Neural progenitor cell (in vitro differentiated cells): ENCODE measurements around the gene ZNF341. TPM values are rescaled to one million over a fixed set of nuclear protein-coding genes. Genes with fewer than 3 reads are reported as not detected.

Experiments used
- DNase-seq: peaks from one replicate; pipeline ENCODE4 v3.0.0-alpha.2; 2016; ENCODE audit warnings: low spot score
- H2AFZ ChIP-seq: fragments of 200-600 bp; sonication (generic); replicated peaks from 2 replicates; pipeline ENCODE4 v1.6.1; 2016; ENCODE audit warnings: antibody characterized with exemption
- H3F3A ChIP-seq: fragments of 200-600 bp; sonication (generic); 2 replicates; pipeline ENCODE4 v1.6.1; 2016; ENCODE audit warnings: antibody characterized with exemption, low read depth
- H3K27ac ChIP-seq: fragments of 200-600 bp; sonication (generic); 2 replicates; pipeline ENCODE4 v1.5.1; 2016; ENCODE audit warnings: mild to moderate bottlenecking
- H3K27me3 ChIP-seq: fragments of 200-600 bp; sonication (generic); 2 replicates; pipeline ENCODE4 v1.6.1; 2016; ENCODE audit warnings: mild to moderate bottlenecking, moderate library complexity
- H3K36me3 ChIP-seq: fragments of 200-600 bp; sonication (generic); 2 replicates; pipeline ENCODE4 v1.5.1; 2016
- H3K4me1 ChIP-seq: fragments of 200-600 bp; sonication (generic); 2 replicates; pipeline ENCODE4 v1.6.1; 2016; ENCODE audit warnings: mixed run types
- H3K4me2 ChIP-seq: fragments of 200-600 bp; sonication (generic); 2 replicates; pipeline ENCODE4 v1.6.1; 2016
- H3K4me3 ChIP-seq: fragments of 200-600 bp; sonication (generic); 2 replicates; pipeline ENCODE4 v1.5.1; 2016
- H3K79me2 ChIP-seq: fragments of 200-600 bp; sonication (generic); 2 replicates; pipeline ENCODE4 v1.6.1; 2016; ENCODE audit warnings: low read depth
- H3K9ac ChIP-seq: fragments of 200-600 bp; sonication (generic); 2 replicates; pipeline ENCODE4 v1.6.1; 2016
- H3K9me3 ChIP-seq: fragments of 200-600 bp; sonication (generic); 2 replicates; pipeline ENCODE4 v1.5.1; 2016; ENCODE audit warnings: low read depth
- H4K20me1 ChIP-seq: fragments of 200-600 bp; sonication (generic); 2 replicates; pipeline ENCODE4 v1.6.1; 2016; ENCODE audit warnings: low read depth
- H3K27ac Mint-ChIP-seq: 3 replicates; pipeline ENCODE4 v1.8.0; 2021; ENCODE audit warnings: mixed read lengths
- H3K27me3 Mint-ChIP-seq: 2 replicates; pipeline ENCODE4 v1.8.0; 2022; ENCODE audit warnings: low read depth, mild to moderate bottlenecking, inconsistent platforms, moderate library complexity, mixed read lengths; ENCODE audit not compliant: insufficient read depth
- H3K36me3 Mint-ChIP-seq: 3 replicates; pipeline ENCODE4 v1.8.0; 2021; ENCODE audit warnings: mixed read lengths
- H3K4me1 Mint-ChIP-seq: 3 replicates; pipeline ENCODE4 v1.8.0; 2021; ENCODE audit warnings: mixed read lengths
- H3K4me3 Mint-ChIP-seq: 3 replicates; pipeline ENCODE4 v1.8.0; 2021; ENCODE audit warnings: mild to moderate bottlenecking, moderate library complexity, mixed read lengths
- H3K9me3 Mint-ChIP-seq: 3 replicates; pipeline ENCODE4 v1.8.0; 2020; ENCODE audit warnings: mixed read lengths
- EZH2 ChIP-seq: fragments of 200-600 bp; sonication (generic); IDR thresholded peaks from 2 replicates; pipeline ENCODE4 v1.6.1; 2017; ENCODE audit warnings: antibody characterized with exemption, mild to moderate bottlenecking, moderate library complexity
- EZH2phosphoT487 ChIP-seq: fragments of 200-600 bp; sonication (generic); IDR thresholded peaks from 2 replicates; pipeline ENCODE4 v1.6.1; 2017; ENCODE audit warnings: antibody characterized with exemption
- total RNA-seq: library from RNA; depleted of rRNA; stranded (reverse); fragments of >200 nt; gene quantifications from 2 replicates; pipeline ENCODE4 v1.2.3, GENCODE V29; 2015; ENCODE audit warnings: low replicate concordance
- TF ChIP-seq, protein P1 (sequence below): fragments of 200-600 bp; sonication (generic); IDR thresholded peaks from 2 replicates; pipeline ENCODE4 v1.5.1; 2017; ENCODE audit warnings: antibody characterized with exemption, mild to moderate bottlenecking

Gene ZNF341
- total RNA-seq, 1 donor from 2014 or later = 0.82 TPM

DNA sequence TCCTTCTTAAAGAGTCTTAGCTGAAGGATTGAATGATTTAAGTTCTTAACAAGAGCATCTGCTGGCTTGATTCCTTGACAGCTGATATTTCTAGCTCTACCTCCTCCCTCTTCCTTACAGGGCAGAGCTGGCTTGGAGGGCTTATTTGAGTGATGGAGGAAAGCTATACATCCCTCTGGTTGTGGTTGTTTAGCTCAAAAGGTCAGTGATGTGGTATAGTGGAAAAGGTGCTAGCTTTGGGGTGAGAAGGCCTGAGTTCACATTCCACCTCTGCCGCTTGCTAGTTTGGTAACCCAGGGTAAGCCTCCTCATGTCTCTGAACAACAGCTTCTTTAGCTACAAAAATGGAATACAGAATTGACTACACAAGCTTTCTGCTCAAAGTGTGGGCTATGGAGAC lies 87.7 kb downstream of the ZNF341 start:
- Histone ChIP-seq H3K36me3 (no peaks in the 10 kb centered on the region), H3K9me3 (no peaks in the 10 kb centered on the region), H3K4me3 (no peak overlapping the region), H3F3A (no peaks in the 10 kb centered on the region), H3K79me2 (peaks cover 99% of the 10 kb centered on the region), H3K27me3 (no peaks in the 10 kb centered on the region), H4K20me1 (peaks cover 66% of the 10 kb centered on the region), H2AFZ (no peak overlapping the region), H3K27ac (no peak overlapping the region), H3K4me2 (no peak overlapping the region), H3K9ac (no peak overlapping the region), H3K4me1 (peaks cover 8% of the 10 kb centered on the region)
- Mint-ChIP-seq H3K27ac (no peak overlapping the region), H3K4me3 (no peak overlapping the region), H3K4me1 (peaks cover 17% of the 10 kb centered on the region), H3K36me3 (peaks cover 12% of the 10 kb centered on the region), H3K27me3 (no peaks in the 10 kb centered on the region), H3K9me3 (no peaks in the 10 kb centered on the region)
- no peak for DNase-seq
- TF ChIP-seq EZH2 = no peak
- TF ChIP-seq EZH2phosphoT487 = no peak
- TF ChIP-seq, protein P1, sequence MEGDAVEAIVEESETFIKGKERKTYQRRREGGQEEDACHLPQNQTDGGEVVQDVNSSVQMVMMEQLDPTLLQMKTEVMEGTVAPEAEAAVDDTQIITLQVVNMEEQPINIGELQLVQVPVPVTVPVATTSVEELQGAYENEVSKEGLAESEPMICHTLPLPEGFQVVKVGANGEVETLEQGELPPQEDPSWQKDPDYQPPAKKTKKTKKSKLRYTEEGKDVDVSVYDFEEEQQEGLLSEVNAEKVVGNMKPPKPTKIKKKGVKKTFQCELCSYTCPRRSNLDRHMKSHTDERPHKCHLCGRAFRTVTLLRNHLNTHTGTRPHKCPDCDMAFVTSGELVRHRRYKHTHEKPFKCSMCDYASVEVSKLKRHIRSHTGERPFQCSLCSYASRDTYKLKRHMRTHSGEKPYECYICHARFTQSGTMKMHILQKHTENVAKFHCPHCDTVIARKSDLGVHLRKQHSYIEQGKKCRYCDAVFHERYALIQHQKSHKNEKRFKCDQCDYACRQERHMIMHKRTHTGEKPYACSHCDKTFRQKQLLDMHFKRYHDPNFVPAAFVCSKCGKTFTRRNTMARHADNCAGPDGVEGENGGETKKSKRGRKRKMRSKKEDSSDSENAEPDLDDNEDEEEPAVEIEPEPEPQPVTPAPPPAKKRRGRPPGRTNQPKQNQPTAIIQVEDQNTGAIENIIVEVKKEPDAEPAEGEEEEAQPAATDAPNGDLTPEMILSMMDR = no peak

DNA sequence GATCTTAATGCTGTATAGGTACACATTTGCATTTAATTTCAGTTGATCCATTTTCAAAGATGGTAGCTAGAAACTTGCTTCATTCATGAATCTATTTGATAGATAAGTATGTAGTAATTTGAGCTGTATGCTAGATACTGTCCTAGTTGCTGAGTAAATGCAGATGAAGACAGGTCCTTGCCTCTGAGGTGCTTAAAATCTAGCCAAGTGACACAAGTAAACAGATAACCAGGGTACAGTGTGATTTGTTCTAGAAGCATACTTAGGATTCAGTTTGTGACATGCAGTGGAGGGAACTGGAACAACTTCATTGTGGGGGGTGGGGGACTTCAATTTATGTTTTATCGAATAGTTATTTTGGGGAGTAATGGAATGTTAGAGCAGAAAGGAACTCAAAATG lies 88.6 kb downstream of the ZNF341 start:
- Histone ChIP-seq H3K27ac (no peak overlapping the region), H3K4me3 (no peak overlapping the region), H4K20me1 (peaks cover 67% of the 10 kb centered on the region), H3K4me2 (no peak overlapping the region), H3K36me3 (no peaks in the 10 kb centered on the region), H3K9me3 (no peaks in the 10 kb centered on the region), H3F3A (no peaks in the 10 kb centered on the region), H3K4me1 (peaks cover 8% of the 10 kb centered on the region), H2AFZ (no peak overlapping the region), H3K79me2 (peaks cover 99% of the 10 kb centered on the region), H3K9ac (no peak overlapping the region), H3K27me3 (no peaks in the 10 kb centered on the region)
- Mint-ChIP-seq H3K27me3 (no peaks in the 10 kb centered on the region), H3K36me3 (peaks cover 11% of the 10 kb centered on the region), H3K9me3 (no peaks in the 10 kb centered on the region), H3K4me3 (no peak overlapping the region), H3K4me1 (peaks cover 25% of the 10 kb centered on the region), H3K27ac (no peak overlapping the region)
- TF ChIP-seq, protein P1 = no peak
- TF ChIP-seq EZH2 (no peak), EZH2phosphoT487 (no peak)
- DNase-seq = no peak

- Mint-ChIP-seq H3K27me3 (no peaks in the 10 kb centered on the region), H3K36me3 (peaks cover 11% of the 10 kb centered on the region), H3K27ac (no peak overlapping the region), H3K4me3 (no peak overlapping the region), H3K9me3 (no peaks in the 10 kb centered on the region), H3K4me1 (peaks cover 35% of the 10 kb centered on the region)
- no peak overlapping the region for H3K27ac ChIP-seq
- no peaks in the 10 kb centered on the region for H3F3A ChIP-seq
- H3K9me3 ChIP-seq = no peaks in the 10 kb centered on the region
- H3K36me3 ChIP-seq = no peaks in the 10 kb centered on the region
- H2AFZ ChIP-seq = no peak overlapping the region
- peaks cover 72% of the 10 kb centered on the region for H4K20me1 ChIP-seq
- no peak overlapping the region for H3K4me3 ChIP-seq
- H3K9ac ChIP-seq = no peak overlapping the region
- H3K4me2 ChIP-seq = no peak overlapping the region
- peaks cover 17% of the 10 kb centered on the region for H3K4me1 ChIP-seq
- no peak for TF ChIP-seq EZH2phosphoT487
- TF ChIP-seq, protein P1 = no peak
- no peak for TF ChIP-seq EZH2
- no peaks in the 10 kb centered on the region for H3K27me3 ChIP-seq
- no peak for DNase-seq
- H3K79me2 ChIP-seq = peaks cover 99% of the 10 kb centered on the region
Measured at GRCh38 chr20:33821270-33821836, 89.6 kb downstream of the ZNF341 start.
